ENCODE results near the gene MACROD2.

MACROD2 gene

DNA sequence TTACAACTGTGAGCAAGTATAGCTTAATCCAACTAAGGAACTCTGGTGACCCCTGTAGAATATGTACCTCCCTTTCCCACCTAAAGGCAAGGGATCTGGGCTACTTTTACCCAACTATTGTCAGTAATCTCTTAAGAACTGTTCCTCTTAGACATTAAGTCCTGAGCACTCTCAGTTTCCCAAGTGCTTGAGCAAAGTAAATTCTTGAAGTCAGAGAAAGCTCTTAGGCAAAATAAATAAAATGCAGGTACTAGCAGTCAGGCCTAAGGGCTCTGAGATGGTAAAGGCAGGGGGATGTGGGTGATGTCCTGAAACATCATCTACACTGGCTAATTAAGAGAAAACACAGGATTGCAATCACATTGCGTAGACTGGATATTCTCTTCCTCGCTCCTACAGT, 788.5 kb downstream of the MACROD2 start:
- Histone ChIP-seq H3K4me1 (peaks cover 6% of the 10 kb centered on the region), H3K9me3 (no peaks in the 10 kb centered on the region), H3K4me3 (ENCODE audit: low read depth, low read length) (no peak overlapping the region), H3K27me3 (no peaks in the 10 kb centered on the region), H3K36me3 (no peaks in the 10 kb centered on the region)
- no peak for DNase-seq
- TF ChIP-seq, protein P1, sequence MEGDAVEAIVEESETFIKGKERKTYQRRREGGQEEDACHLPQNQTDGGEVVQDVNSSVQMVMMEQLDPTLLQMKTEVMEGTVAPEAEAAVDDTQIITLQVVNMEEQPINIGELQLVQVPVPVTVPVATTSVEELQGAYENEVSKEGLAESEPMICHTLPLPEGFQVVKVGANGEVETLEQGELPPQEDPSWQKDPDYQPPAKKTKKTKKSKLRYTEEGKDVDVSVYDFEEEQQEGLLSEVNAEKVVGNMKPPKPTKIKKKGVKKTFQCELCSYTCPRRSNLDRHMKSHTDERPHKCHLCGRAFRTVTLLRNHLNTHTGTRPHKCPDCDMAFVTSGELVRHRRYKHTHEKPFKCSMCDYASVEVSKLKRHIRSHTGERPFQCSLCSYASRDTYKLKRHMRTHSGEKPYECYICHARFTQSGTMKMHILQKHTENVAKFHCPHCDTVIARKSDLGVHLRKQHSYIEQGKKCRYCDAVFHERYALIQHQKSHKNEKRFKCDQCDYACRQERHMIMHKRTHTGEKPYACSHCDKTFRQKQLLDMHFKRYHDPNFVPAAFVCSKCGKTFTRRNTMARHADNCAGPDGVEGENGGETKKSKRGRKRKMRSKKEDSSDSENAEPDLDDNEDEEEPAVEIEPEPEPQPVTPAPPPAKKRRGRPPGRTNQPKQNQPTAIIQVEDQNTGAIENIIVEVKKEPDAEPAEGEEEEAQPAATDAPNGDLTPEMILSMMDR (IDR thresholded peaks at IDR 0.05; ENCODE audit: low read depth, low read length), result no peak

DNA sequence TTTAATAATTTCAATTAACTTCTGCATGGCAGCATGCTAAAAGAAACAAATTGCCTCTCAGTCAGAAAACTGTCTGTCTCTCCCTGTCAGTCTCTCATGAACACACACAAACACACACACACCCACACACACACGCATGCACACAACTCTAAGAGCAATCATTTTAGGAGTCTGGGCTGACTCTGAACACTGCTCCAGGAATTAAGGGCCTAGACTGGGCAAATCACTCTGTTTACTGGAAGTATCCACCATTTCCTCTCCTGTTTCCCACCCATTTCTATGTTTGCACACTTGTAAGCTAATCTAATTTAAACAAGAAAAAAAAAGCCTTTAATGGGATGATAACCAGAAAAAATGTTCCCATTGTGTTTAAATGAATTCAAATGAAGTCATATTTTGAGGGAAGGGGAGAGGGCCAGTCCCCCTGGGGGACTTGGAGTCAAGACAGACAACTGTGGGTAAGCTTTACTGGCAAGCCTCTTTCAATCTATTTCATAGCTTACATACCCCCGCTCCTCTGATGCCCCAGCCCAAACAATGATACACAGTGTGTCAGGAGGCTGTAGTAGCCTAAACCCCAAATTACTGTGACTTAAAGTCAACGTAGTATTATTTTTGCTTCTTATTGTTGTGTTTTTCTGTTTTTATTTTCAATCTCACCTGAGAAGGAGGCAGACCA, 789.9 kb downstream of the MACROD2 start:
- TF ChIP-seq, protein P1 (IDR thresholded peaks at IDR 0.05; ENCODE audit: low read depth, low read length), result no peak
- H3K9me3 ChIP-seq, result no peaks in the 10 kb centered on the region
- no peaks in the 10 kb centered on the region for H3K27me3 ChIP-seq
- no peak overlapping the region for H3K4me3 ChIP-seq (ENCODE audit: low read depth, low read length)
- H3K36me3 ChIP-seq, result no peaks in the 10 kb centered on the region
- H3K4me1 ChIP-seq, result peaks cover 6% of the 10 kb centered on the region
- DNase-seq, result no peak

DNA sequence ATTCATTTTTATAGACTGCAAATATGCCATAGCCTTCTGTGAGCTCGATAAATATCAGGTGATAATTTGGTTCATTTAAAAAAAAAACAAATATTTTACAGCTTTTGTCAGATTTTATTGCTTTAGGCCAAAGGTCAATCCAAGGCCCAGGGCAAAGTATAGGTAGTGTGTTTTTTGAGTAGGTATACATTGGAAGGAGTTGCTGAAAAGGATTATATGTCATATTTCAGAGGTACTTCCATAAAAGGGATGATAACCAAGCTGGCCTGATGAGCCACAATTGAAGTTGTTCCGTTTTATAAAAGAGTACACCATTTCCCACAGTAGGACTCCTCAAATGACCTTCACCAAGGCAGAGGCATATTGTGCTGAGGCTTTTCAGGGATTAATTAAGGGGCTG, 794.9 kb downstream of the MACROD2 start:
- no peaks in the 10 kb centered on the region for H3K27me3 ChIP-seq
- peaks cover 4% of the 10 kb centered on the region for H3K4me1 ChIP-seq
- no peaks in the 10 kb centered on the region for H3K9me3 ChIP-seq
- TF ChIP-seq, protein P1 (IDR thresholded peaks at IDR 0.05; ENCODE audit: low read depth, low read length), result no peak
- no peak for DNase-seq
- no peaks in the 10 kb centered on the region for H3K36me3 ChIP-seq
- no peak overlapping the region for H3K4me3 ChIP-seq (ENCODE audit: low read depth, low read length)

- H3K4me3 ChIP-seq (ENCODE audit: low read depth, low read length), result no peak overlapping the region
- no peaks in the 10 kb centered on the region for H3K36me3 ChIP-seq
Measured at GRCh38 chr20:14790771-14791620, 795.7 kb downstream of the MACROD2 start.

DNA sequence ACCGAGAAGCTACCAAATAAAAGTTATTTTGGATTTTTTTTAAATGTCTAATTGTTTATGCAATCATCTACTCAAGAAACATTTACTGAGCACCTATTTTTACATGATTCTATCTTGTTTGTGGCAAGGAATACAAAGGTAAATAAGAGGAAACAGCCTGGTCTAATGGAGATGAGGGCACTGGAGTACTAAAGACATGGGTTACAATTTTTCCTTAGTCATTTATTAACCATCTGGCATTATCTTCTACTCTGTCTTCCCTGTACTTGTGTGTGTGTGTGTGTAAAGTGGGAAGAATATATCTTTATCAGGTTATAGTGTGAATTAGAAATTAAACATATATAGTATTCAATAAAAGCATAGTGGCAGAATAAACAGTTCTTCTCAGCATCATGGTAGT, 797.6 kb downstream of the MACROD2 start:
- no peak for DNase-seq
- H3K27me3 ChIP-seq, result no peaks in the 10 kb centered on the region
- TF ChIP-seq, protein P1 (IDR thresholded peaks at IDR 0.05; ENCODE audit: low read depth, low read length), result no peak
- H3K4me1 ChIP-seq, result no peaks in the 10 kb centered on the region
- H3K4me3 ChIP-seq (ENCODE audit: low read depth, low read length), result no peak overlapping the region
- H3K36me3 ChIP-seq, result no peaks in the 10 kb centered on the region
- no peaks in the 10 kb centered on the region for H3K9me3 ChIP-seq

More at GRCh38 chr20:14790771-14791620, 795.7 kb downstream of the MACROD2 start:
- TF ChIP-seq, protein P1 (IDR thresholded peaks at IDR 0.05; ENCODE audit: low read depth, low read length), result no peak
- H3K9me3 ChIP-seq, result no peaks in the 10 kb centered on the region
- no peaks in the 10 kb centered on the region for H3K4me1 ChIP-seq
- DNase-seq, result no peak
- no peaks in the 10 kb centered on the region for H3K27me3 ChIP-seq
